AG04450 (cell line): ENCODE results near the gene ZG16. TPM values are rescaled to one million over a fixed set of nuclear protein-coding genes. Genes with fewer than 3 reads are reported as not detected.
"Not testable (repeated sequence)": the region's sequence is repeated elsewhere in the genome, so short reads cannot be mapped to it uniquely, and the experiment has no call there.

Source experiments
- CTCF ChIA-PET: fragments of 300-600, 350-600 bp; formaldehyde crosslinking; extraction: SDS; loops from one replicate; lab custom pipeline; 2022; ENCODE audit warnings: antibody characterized with exemption, inconsistent platforms; lab: Charles Lee
- POLR2A ChIA-PET: fragments of 350-600 bp; formaldehyde crosslinking; extraction: SDS; loops from one replicate; lab custom pipeline; 2021; ENCODE audit warnings: antibody characterized with exemption, inconsistent platforms; lab: Yijun Ruan, JAX
- DNase-seq: peaks from one replicate; pipeline ENCODE4 v3.0.0-alpha.2; 2011; ENCODE audit warnings: low read depth, low spot score
- H3K27ac ChIP-seq: one replicate; pipeline ENCODE4 v1.5.1; 2012; ENCODE audit warnings: low read depth, low read length, control low read depth
- H3K27me3 ChIP-seq: one replicate; pipeline ENCODE4 v1.6.0; 2012; ENCODE audit warnings: low read length; ENCODE audit not compliant: control insufficient read depth, insufficient read depth
- H3K4me3 ChIP-seq: 2 replicates; pipeline ENCODE4 v1.5.1; 2011; ENCODE audit warnings: mild to moderate bottlenecking, low read depth, low read length, control low read depth
- H3K9me3 ChIP-seq: 2 replicates; pipeline ENCODE4 v1.5.1; 2012; ENCODE audit warnings: low read length; ENCODE audit not compliant: control insufficient read depth, insufficient read depth
- CTCF ChIP-seq: IDR thresholded peaks from 2 replicates; pipeline ENCODE4 v1.5.1; 2011; ENCODE audit warnings: low read depth, low read length, control low read depth, inconsistent platforms
- polyA plus RNA-seq: library from polyadenylated mRNA; depleted of rRNA; stranded (reverse); fragments of >200 nt; gene quantifications from 2 replicates; pipeline ENCODE4 v1.2.3, GENCODE V29; 2011

ZG16 gene
- polyA plus RNA-seq, 1 experiment = not detected

DNA sequence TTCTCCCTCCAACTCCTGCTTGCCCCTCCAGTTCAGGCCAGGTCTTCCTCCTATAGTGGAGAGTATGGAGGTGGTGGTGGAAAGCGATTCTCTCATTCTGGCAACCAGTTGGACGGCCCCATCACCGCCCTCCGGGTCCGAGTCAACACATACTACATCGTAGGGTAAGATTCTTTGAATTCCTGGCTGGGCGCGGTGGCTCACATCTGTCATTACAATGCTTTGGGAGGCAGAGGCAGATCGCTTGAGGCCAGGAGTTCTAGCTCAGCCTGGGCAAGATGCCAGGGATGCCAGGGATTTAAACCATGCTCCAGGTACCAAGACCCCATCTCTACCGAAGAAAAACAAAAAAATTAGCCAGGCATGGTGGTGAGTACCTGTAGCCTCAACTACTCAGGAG lies 1.4 kb downstream of the ZG16 start:
- Histone ChIP-seq H3K27me3 (peaks cover 26% of the 10 kb centered on the region), H3K9me3 (no peaks in the 10 kb centered on the region), H3K27ac (no peak overlapping the region), H3K4me3 (no peak overlapping the region)
- POLR2A ChIA-PET = no interaction called here
- CTCF ChIA-PET = interaction anchor here (1.1 kb wide), 1 partner anchor 9 kb away, joined by 3 read pairs; no protein-coding TSS in a partner anchor
- DNase-seq = no peak
- no peak for TF ChIP-seq CTCF

- H3K27ac ChIP-seq, POLR2A ChIA-PET, H3K4me3 ChIP-seq, DNase-seq, H3K9me3 ChIP-seq, CTCF ChIA-PET: not testable (repeated sequence)
- H3K27me3 ChIP-seq = peaks cover 26% of the 10 kb centered on the region
These were observed 5.3 kb downstream of the ZG16 start for GRCh38 chr16:29783094-29783953.

DNA sequence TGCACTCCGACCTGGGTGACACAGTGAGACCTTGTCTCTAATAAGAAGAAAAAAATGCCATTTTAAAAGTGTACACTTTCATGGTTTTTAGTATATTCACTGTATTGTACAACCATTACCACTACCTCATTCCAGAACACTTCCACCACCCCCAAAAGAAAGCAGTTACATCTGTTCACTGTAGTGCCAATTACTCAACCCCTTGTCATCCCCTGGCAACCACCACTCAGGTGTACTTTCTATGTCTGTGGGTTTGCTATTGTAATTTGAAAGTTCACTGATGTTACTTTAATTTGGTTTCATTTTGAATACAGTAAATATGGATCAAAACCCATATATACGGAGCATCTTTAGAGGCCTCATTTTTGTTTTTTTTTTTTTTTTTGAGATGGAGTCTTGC lies 6.1 kb downstream of the ZG16 start:
- ChIA-PET CTCF (interaction anchor here (0.6 to 2.5 kb wide), 15 partner anchors 9 to 858 kb away, joined by 3 to 9 read pairs (median 3); no protein-coding TSS in a partner anchor), POLR2A (no interaction called here)
- no peaks in the 10 kb centered on the region; the same call in 1 of the 2 replicates for H3K9me3 ChIP-seq
- no peak overlapping the region for H3K27ac ChIP-seq
- H3K4me3 ChIP-seq = no peak overlapping the region
- DNase-seq = no peak
- no peak for TF ChIP-seq CTCF
- peaks cover 18% of the 10 kb centered on the region for H3K27me3 ChIP-seq

GRCh38 chr16:29784901-29785500 lies 6.9 kb downstream of the ZG16 start:
- DNase-seq = no peak
- H3K4me3 ChIP-seq = peak overlapping the region; percentile 31
- H3K27me3 ChIP-seq = peaks cover 12% of the 10 kb centered on the region
- peak; percentile 76 for TF ChIP-seq CTCF
- no peaks in the 10 kb centered on the region; the same call in 1 of the 2 replicates for H3K9me3 ChIP-seq
- POLR2A ChIA-PET = no interaction called here
- H3K27ac ChIP-seq = no peak overlapping the region
- CTCF ChIA-PET = interaction anchor here (0.6 to 2.5 kb wide), 19 partner anchors 9 to 859 kb away, joined by 3 to 9 read pairs (median 3); no protein-coding TSS in a partner anchor

- DNase-seq, H3K27me3 ChIP-seq, POLR2A ChIA-PET, H3K9me3 ChIP-seq, H3K27ac ChIP-seq, CTCF ChIA-PET, H3K4me3 ChIP-seq: not testable (repeated sequence)
These were observed 9.1 kb downstream of the ZG16 start for GRCh38 chr16:29787155-29787554.
